ENCODE results near the gene RHOBTB1.
"Not testable (repeated sequence)": the region's sequence is repeated elsewhere in the genome, so short reads cannot be mapped to it uniquely, and the experiment has no call there.

The RHOBTB1 gene

GRCh38 chr10:60906825-60907224 is 37.2 kb downstream of the RHOBTB1 start:
- DNase-seq (ENCODE audit: low read depth in 2 of 2) = not testable (repeated sequence)

- DNase-seq (ENCODE audit: low read depth in 2 of 2) = no peak
These were observed 37.6 kb downstream of the RHOBTB1 start for GRCh38 chr10:60906411-60906810.

GRCh38 chr10:60905580-60905979 is 38.4 kb downstream of the RHOBTB1 start:
- no peak for DNase-seq (ENCODE audit: low read depth in 2 of 2)

- no peak for DNase-seq (ENCODE audit: low read depth in 2 of 2)
These were observed 40.9 kb downstream of the RHOBTB1 start for GRCh38 chr10:60903096-60903495.

GRCh38 chr10:60901561-60902235 is 42.3 kb downstream of the RHOBTB1 start:
- DNase-seq (ENCODE audit: low read depth in 2 of 2) = no peak

- no peak for DNase-seq (ENCODE audit: low read depth in 2 of 2)
These were observed 44.7 kb downstream of the RHOBTB1 start for GRCh38 chr10:60899266-60899665.

GRCh38 chr10:60898321-60898720 is 45.7 kb downstream of the RHOBTB1 start:
- DNase-seq (ENCODE audit: low read depth in 2 of 2) = no peak

GRCh38 chr10:60896810-60897209 is 47.2 kb downstream of the RHOBTB1 start:
- DNase-seq (ENCODE audit: low read depth in 2 of 2) = no peak

- DNase-seq (ENCODE audit: low read depth in 2 of 2) = no peak
These were observed 48.0 kb downstream of the RHOBTB1 start for GRCh38 chr10:60896033-60896432.

- no peak for DNase-seq (ENCODE audit: low read depth in 2 of 2)
These were observed 49.2 kb downstream of the RHOBTB1 start for GRCh38 chr10:60894786-60895185.

- DNase-seq (ENCODE audit: low read depth in 2 of 2) = no peak
These were observed 50.8 kb downstream of the RHOBTB1 start for GRCh38 chr10:60893231-60893630.

- DNase-seq (ENCODE audit: low read depth in 2 of 2) = no peak
These were observed 51.4 kb downstream of the RHOBTB1 start for GRCh38 chr10:60892571-60892970.

GRCh38 chr10:60890811-60891210 is 53.2 kb downstream of the RHOBTB1 start:
- DNase-seq (ENCODE audit: low read depth in 2 of 2) = no peak

- no peak for DNase-seq (ENCODE audit: low read depth in 2 of 2)
These were observed 60.8 kb downstream of the RHOBTB1 start for GRCh38 chr10:60883187-60883586.

- DNase-seq (ENCODE audit: low read depth in 2 of 2) = no peak
These were observed 65.8 kb downstream of the RHOBTB1 start for GRCh38 chr10:60878224-60878623.

- no peak for DNase-seq (ENCODE audit: low read depth in 2 of 2)
These were observed 66.2 kb downstream of the RHOBTB1 start for GRCh38 chr10:60877777-60878120.

GRCh38 chr10:60877061-60877776 is 66.8 kb downstream of the RHOBTB1 start:
- no peak for DNase-seq (ENCODE audit: low read depth in 2 of 2)

- DNase-seq (ENCODE audit: low read depth in 2 of 2) = no peak
These were observed 70.2 kb downstream of the RHOBTB1 start for GRCh38 chr10:60873758-60874157.

GRCh38 chr10:60872451-60872850 is 71.5 kb downstream of the RHOBTB1 start:
- no peak for DNase-seq (ENCODE audit: low read depth in 2 of 2)

- no peak for DNase-seq (ENCODE audit: low read depth in 2 of 2)
These were observed 72.8 kb downstream of the RHOBTB1 start for GRCh38 chr10:60871215-60871614.

- DNase-seq (ENCODE audit: low read depth in 2 of 2) = no peak
These were observed 73.2 kb downstream of the RHOBTB1 start for GRCh38 chr10:60870803-60871202.

- no peak for DNase-seq (ENCODE audit: low read depth in 2 of 2)
These were observed 73.6 kb downstream of the RHOBTB1 start for GRCh38 chr10:60870416-60870728.

GRCh38 chr10:60869652-60870415 is 74.2 kb downstream of the RHOBTB1 start:
- DNase-seq (ENCODE audit: low read depth in 2 of 2) = no peak
